Calu3 (cell line): ENCODE data around the gene FSIP1. TPM values are rescaled to one million over a fixed set of nuclear protein-coding genes. Genes with fewer than 3 reads are reported as not detected.

Experiments
- BruUV-seq: library from RNA; stranded (reverse); fragments of 400-500 nt; replicated peaks from 2 replicates; lab custom pipeline; 2021; lab: Mats Ljungman, UMichigan
- CTCF ChIA-PET: fragments of 300-600 bp; sonication (Branson Sonifier 250); formaldehyde crosslinking; loops from one replicate; lab custom pipeline; 2022; ENCODE audit warnings: antibody characterized with exemption; lab: Charles Lee
- DNase-seq: peaks from one replicate; pipeline ENCODE4 v3.0.0; 2022
- H3K27ac Mint-ChIP-seq: one replicate; pipeline ENCODE4 v1.8.0; 2022; ENCODE audit warnings: mixed read lengths; ENCODE audit not compliant: unreplicated experiment
- H3K27me3 Mint-ChIP-seq: one replicate; pipeline ENCODE4 v1.8.0; 2022; ENCODE audit warnings: mixed read lengths; ENCODE audit not compliant: unreplicated experiment
- H3K36me3 Mint-ChIP-seq: one replicate; pipeline ENCODE4 v1.8.0; 2022; ENCODE audit warnings: mild to moderate bottlenecking, moderate library complexity, mixed read lengths; ENCODE audit not compliant: insufficient read depth, unreplicated experiment
- H3K4me1 Mint-ChIP-seq: one replicate; pipeline ENCODE4 v1.8.0; 2022; ENCODE audit warnings: mild to moderate bottlenecking, low read depth, mixed read lengths; ENCODE audit not compliant: unreplicated experiment
- H3K4me3 Mint-ChIP-seq: one replicate; pipeline ENCODE4 v1.8.0; 2022; ENCODE audit warnings: mild to moderate bottlenecking, low read depth, moderate library complexity, mixed read lengths; ENCODE audit not compliant: unreplicated experiment
- H3K9me3 Mint-ChIP-seq: one replicate; pipeline ENCODE4 v1.8.0; 2022; ENCODE audit warnings: low read depth, mixed read lengths; ENCODE audit not compliant: unreplicated experiment
- intact Hi-C: fragments of 100-400 bp; cut with micrococcal nuclease; formaldehyde crosslinking; loops from one replicate; pipeline ENCODE4 v1.10.0; 2022; ENCODE audit not compliant: unreplicated experiment
- total RNA-seq: library from RNA; stranded (reverse); gene quantifications from 2 replicates; pipeline ENCODE4 v1.2.3, GENCODE V29; 2022
- TF ChIP-seq, protein P1 (sequence below): fragments of 200-600 bp; IDR thresholded peaks from one replicate; pipeline ENCODE4 v1.8.0; 2022; ENCODE audit warnings: antibody characterized with exemption; ENCODE audit not compliant: unreplicated experiment

Gene FSIP1
- total RNA-seq, 1 experiment from 2014 or later = 0.28 TPM

DNA sequence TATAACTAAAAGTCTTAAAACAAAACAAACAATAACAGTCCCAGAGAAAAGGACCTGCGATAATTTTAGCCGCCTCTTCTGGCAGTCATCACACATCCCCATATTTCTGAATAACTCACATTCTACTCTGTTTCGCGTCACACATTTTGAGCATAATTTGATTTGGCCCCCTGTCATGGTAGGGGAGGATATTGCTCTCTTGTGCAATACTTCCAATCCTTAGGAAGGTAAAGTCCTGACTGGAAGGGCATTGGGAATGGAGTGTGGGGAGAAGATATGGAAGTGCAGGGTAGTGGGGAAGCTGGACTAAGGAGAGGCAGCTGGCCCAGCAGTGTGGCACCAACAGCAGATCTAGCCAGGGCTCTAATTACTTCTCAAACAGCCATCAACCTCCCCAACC, 11.3 kb upstream of the FSIP1 start:
- no peak overlapping the region for H3K27ac Mint-ChIP-seq
- CTCF ChIA-PET = no interaction called here
- TF ChIP-seq, protein P1, sequence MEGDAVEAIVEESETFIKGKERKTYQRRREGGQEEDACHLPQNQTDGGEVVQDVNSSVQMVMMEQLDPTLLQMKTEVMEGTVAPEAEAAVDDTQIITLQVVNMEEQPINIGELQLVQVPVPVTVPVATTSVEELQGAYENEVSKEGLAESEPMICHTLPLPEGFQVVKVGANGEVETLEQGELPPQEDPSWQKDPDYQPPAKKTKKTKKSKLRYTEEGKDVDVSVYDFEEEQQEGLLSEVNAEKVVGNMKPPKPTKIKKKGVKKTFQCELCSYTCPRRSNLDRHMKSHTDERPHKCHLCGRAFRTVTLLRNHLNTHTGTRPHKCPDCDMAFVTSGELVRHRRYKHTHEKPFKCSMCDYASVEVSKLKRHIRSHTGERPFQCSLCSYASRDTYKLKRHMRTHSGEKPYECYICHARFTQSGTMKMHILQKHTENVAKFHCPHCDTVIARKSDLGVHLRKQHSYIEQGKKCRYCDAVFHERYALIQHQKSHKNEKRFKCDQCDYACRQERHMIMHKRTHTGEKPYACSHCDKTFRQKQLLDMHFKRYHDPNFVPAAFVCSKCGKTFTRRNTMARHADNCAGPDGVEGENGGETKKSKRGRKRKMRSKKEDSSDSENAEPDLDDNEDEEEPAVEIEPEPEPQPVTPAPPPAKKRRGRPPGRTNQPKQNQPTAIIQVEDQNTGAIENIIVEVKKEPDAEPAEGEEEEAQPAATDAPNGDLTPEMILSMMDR = no peak
- H3K27me3 Mint-ChIP-seq = no peaks in the 10 kb centered on the region
- no TSS peak for BruUV-seq
- H3K4me1 Mint-ChIP-seq = peaks cover 7% of the 10 kb centered on the region
- H3K9me3 Mint-ChIP-seq = no peaks in the 10 kb centered on the region
- intact Hi-C loops = no loop called here
- no peaks in the 10 kb centered on the region for H3K36me3 Mint-ChIP-seq
- no peak for DNase-seq
- no peak overlapping the region for H3K4me3 Mint-ChIP-seq

DNA sequence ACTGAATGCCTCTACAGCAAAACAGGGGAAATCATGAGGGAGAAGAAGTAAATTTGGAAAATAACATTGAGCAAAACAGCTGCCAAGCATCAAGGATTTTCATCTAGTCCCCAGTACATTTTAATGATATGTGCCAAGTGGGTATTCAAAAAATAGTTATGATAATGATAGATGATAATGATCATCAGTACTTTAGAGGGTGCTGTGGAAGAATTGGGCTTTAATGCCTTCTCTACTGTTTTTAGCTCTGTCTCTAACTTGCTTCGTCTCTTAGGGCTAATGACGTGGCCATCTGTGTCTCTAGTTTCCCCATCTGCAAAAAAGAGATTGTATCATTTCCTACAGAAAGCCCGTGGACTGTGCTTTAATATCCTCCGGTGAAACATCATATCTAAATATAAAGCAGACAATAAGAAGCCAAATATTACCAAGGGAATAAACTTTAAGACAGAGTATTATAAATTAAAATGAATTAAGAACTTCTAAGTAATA, 10.2 kb upstream of the FSIP1 start:
- Mint-ChIP-seq H3K9me3 (no peaks in the 10 kb centered on the region), H3K27me3 (no peaks in the 10 kb centered on the region), H3K27ac (no peak overlapping the region), H3K4me3 (no peak overlapping the region), H3K4me1 (peaks cover 7% of the 10 kb centered on the region), H3K36me3 (no peaks in the 10 kb centered on the region)
- intact Hi-C loops = no loop called here
- DNase-seq = no peak
- CTCF ChIA-PET = no interaction called here
- BruUV-seq = no TSS peak
- TF ChIP-seq, protein P1 = no peak

DNA sequence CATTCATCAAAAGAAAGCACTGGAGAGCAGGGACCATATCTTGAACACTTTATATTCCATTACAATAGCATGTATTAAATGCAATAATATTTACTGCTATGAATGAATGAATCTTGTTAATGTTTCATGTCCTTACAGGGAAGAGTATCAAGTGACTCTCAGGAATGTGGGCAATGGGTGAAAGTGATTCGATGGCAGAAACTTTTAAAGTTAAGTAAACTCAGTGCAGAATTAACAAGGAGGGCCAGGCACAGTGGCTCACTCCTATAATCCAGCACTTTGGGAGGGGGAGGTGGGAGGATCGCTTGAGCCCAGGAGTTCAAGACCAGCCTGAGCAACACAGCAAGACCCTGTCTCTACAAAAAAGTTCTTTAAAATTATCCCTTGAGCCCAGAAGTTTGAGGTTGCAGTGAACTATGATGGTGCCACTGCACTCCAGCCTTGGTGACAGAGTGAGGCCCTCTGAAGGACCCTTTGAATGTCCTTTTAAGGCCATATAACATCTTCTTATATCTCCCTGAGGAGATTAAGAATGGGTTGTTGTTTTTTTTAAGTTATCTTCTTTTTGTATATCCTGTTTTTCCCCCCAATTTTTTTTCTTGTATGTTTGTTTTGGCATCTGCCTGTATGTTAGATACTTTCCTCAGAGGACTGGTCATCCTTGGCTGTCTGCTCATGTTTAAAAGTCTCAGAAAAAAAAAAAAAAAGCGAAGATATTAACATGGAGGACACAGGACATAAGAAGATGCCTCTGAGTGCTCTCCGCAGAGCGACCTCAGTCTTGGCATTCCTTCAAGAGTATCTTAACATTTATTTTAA, 9.6 kb upstream of the FSIP1 start:
- Mint-ChIP-seq H3K27me3 (no peaks in the 10 kb centered on the region), H3K36me3 (no peaks in the 10 kb centered on the region), H3K4me3 (no peak overlapping the region), H3K4me1 (peaks cover 7% of the 10 kb centered on the region), H3K27ac (no peak overlapping the region), H3K9me3 (no peaks in the 10 kb centered on the region)
- DNase-seq = no peak
- TF ChIP-seq, protein P1 = no peak
- CTCF ChIA-PET = interaction anchor here (0.7 kb wide), 1 partner anchor 365 kb away, joined by 4 read pairs; no protein-coding TSS in a partner anchor
- BruUV-seq = no TSS peak
- intact Hi-C loops = no loop called here

DNA sequence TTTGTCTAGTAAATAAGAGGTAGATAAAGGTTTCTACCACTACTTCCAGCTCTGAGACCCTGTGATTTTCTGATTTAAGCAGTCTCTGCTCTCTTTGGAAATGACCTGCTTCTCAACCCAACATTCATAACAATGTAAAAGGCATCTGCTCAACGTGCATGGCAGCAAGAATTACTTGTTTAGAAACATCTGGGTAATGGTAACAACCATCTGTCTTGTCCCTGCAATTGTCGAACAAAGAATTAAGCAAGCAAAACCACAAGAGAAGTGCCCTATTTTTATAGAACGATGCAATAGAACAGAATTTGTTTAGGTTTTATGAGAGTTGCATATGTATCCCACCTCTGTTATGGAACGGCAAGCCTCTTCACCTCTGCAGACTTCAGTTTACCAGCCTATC, 7.1 kb upstream of the FSIP1 start:
- Mint-ChIP-seq H3K4me1 (no peaks in the 10 kb centered on the region), H3K27ac (no peak overlapping the region), H3K36me3 (no peaks in the 10 kb centered on the region), H3K27me3 (no peaks in the 10 kb centered on the region), H3K9me3 (no peaks in the 10 kb centered on the region), H3K4me3 (no peak overlapping the region)
- BruUV-seq = no TSS peak
- no peak for DNase-seq
- intact Hi-C loops = loop anchor here (5.0 to 10.0 kb wide), 3 partner anchors 88 to 185 kb away; partner anchors contain the start of gene EIF2AK4
- TF ChIP-seq, protein P1 = no peak
- CTCF ChIA-PET = no interaction called here
